Skeletal muscle satellite cell (primary cell): Measurements from ENCODE around the gene PCNA.
A peak's percentile ranks its signal among the peaks of the same experiment; 100 is the strongest.
"Not testable (repeated sequence)": the region's sequence is repeated elsewhere in the genome, so short reads cannot be mapped to it uniquely, and the experiment has no call there.

Source experiments
- H3K27me3 ChIP-seq: 2 replicates; pipeline ENCODE4 v1.7.0; 2013; ENCODE audit warnings: low read length; ENCODE audit not compliant: control insufficient read depth, insufficient read depth
- H3K36me3 ChIP-seq: 2 replicates; pipeline ENCODE4 v1.7.0; 2013; ENCODE audit warnings: mild to moderate bottlenecking, control low read depth, low read length; ENCODE audit not compliant: insufficient read depth
- H3K4me1 ChIP-seq: 2 replicates; pipeline ENCODE4 v1.7.0; 2013; ENCODE audit warnings: low read length; ENCODE audit not compliant: control insufficient read depth, insufficient read depth
- H3K4me2 ChIP-seq: 2 replicates; pipeline ENCODE4 v1.7.0; 2013; ENCODE audit warnings: mild to moderate bottlenecking, low read length
- H3K4me3 ChIP-seq: 2 replicates; pipeline ENCODE4 v1.7.0; 2013; ENCODE audit warnings: low read length
- H3K9ac ChIP-seq: 2 replicates; pipeline ENCODE4 v1.7.0; 2013; ENCODE audit warnings: mild to moderate bottlenecking, low read depth, low read length, moderate library complexity
- H3K9me3 ChIP-seq: replicated peaks from 2 replicates; pipeline ENCODE4 v1.7.0; 2013; ENCODE audit warnings: mild to moderate bottlenecking, control low read depth, low read length

Gene PCNA

GRCh38 chr20:5119143-5119434, 669 bp downstream of the PCNA start:
- Histone ChIP-seq H3K4me3 (peak overlapping the region; percentile 87), H3K4me2 (peak overlapping the region; percentile 89), H3K9ac (peak overlapping the region; percentile 85), H3K9me3 (no peaks in the 10 kb centered on the region), H3K4me1 (peaks cover 12% of the 10 kb centered on the region), H3K36me3 (peaks cover 31% of the 10 kb centered on the region), H3K27me3 (no peaks in the 10 kb centered on the region)

- H3K27me3 ChIP-seq = no peaks in the 10 kb centered on the region
- peak overlapping the region; percentile 85 for H3K9ac ChIP-seq
- H3K4me3 ChIP-seq = peak overlapping the region; percentile 87
- peaks cover 31% of the 10 kb centered on the region for H3K36me3 ChIP-seq
- H3K9me3 ChIP-seq = no peaks in the 10 kb centered on the region
- H3K4me1 ChIP-seq = peaks cover 15% of the 10 kb centered on the region
- H3K4me2 ChIP-seq = peak overlapping the region; percentile 89
These were observed 1.3 kb downstream of the PCNA start for GRCh38 chr20:5118220-5119142.

GRCh38 chr20:5116875-5117274, 2.9 kb downstream of the PCNA start:
- Histone ChIP-seq H3K9me3 (no peaks in the 10 kb centered on the region), H3K4me3 (no peak overlapping the region), H3K9ac (no peak overlapping the region), H3K27me3 (no peaks in the 10 kb centered on the region), H3K4me1 (peaks cover 17% of the 10 kb centered on the region), H3K36me3 (peaks cover 31% of the 10 kb centered on the region), H3K4me2 (no peak overlapping the region)

- no peak overlapping the region for H3K9ac ChIP-seq
- H3K27me3 ChIP-seq = no peaks in the 10 kb centered on the region
- no peak overlapping the region for H3K4me3 ChIP-seq
- H3K9me3 ChIP-seq = no peaks in the 10 kb centered on the region
- peaks cover 40% of the 10 kb centered on the region for H3K36me3 ChIP-seq
- H3K4me1 ChIP-seq = peaks cover 21% of the 10 kb centered on the region
- no peak overlapping the region for H3K4me2 ChIP-seq
These were observed 5.4 kb downstream of the PCNA start for GRCh38 chr20:5114403-5114802.

GRCh38 chr20:5113615-5113986, 6.2 kb downstream of the PCNA start:
- peaks cover 43% of the 10 kb centered on the region for H3K36me3 ChIP-seq
- peak overlapping the region; percentile 91 for H3K4me2 ChIP-seq
- peaks cover 18% of the 10 kb centered on the region for H3K4me1 ChIP-seq
- H3K27me3 ChIP-seq = no peaks in the 10 kb centered on the region
- no peaks in the 10 kb centered on the region for H3K9me3 ChIP-seq
- H3K9ac ChIP-seq = peak overlapping the region; percentile 96
- H3K4me3 ChIP-seq = peak overlapping the region; percentile 95

- H3K27me3 ChIP-seq = no peaks in the 10 kb centered on the region
- H3K4me2 ChIP-seq = no peak overlapping the region
- no peak overlapping the region for H3K4me3 ChIP-seq
- H3K4me1 ChIP-seq = peaks cover 9% of the 10 kb centered on the region
- no peak overlapping the region for H3K9ac ChIP-seq
- H3K36me3 ChIP-seq = peaks cover 43% of the 10 kb centered on the region
- no peaks in the 10 kb centered on the region for H3K9me3 ChIP-seq
These were observed 10.5 kb downstream of the PCNA start for GRCh38 chr20:5109276-5109675.

- H3K9ac ChIP-seq = no peak overlapping the region
- no peaks in the 10 kb centered on the region for H3K27me3 ChIP-seq
- no peaks in the 10 kb centered on the region for H3K9me3 ChIP-seq
- peaks cover 66% of the 10 kb centered on the region for H3K36me3 ChIP-seq
- H3K4me1 ChIP-seq = no peaks in the 10 kb centered on the region
- no peak overlapping the region for H3K4me3 ChIP-seq
- H3K4me2 ChIP-seq = no peak overlapping the region
These were observed 15.3 kb downstream of the PCNA start for GRCh38 chr20:5104479-5104878.

- Histone ChIP-seq H3K4me3 (no peak overlapping the region), H3K27me3 (no peaks in the 10 kb centered on the region), H3K9ac (no peak overlapping the region), H3K4me1 (no peaks in the 10 kb centered on the region), H3K4me2 (no peak overlapping the region), H3K36me3 (peaks cover 57% of the 10 kb centered on the region), H3K9me3 (no peaks in the 10 kb centered on the region)
These were observed 18.9 kb downstream of the PCNA start for GRCh38 chr20:5100684-5101347.

GRCh38 chr20:5099909-5100308, 19.8 kb downstream of the PCNA start:
- not testable (repeated sequence) for H3K4me3 ChIP-seq, H3K27me3 ChIP-seq, H3K9me3 ChIP-seq, H3K9ac ChIP-seq, H3K4me1 ChIP-seq, H3K4me2 ChIP-seq
- peaks cover 49% of the 10 kb centered on the region for H3K36me3 ChIP-seq

GRCh38 chr20:5099009-5099408, 20.7 kb downstream of the PCNA start:
- not testable (repeated sequence) for H3K9ac ChIP-seq, H3K4me3 ChIP-seq, H3K4me2 ChIP-seq, H3K9me3 ChIP-seq, H3K27me3 ChIP-seq, H3K4me1 ChIP-seq
- H3K36me3 ChIP-seq = peaks cover 40% of the 10 kb centered on the region

- Histone ChIP-seq H3K4me1 (no peaks in the 10 kb centered on the region), H3K27me3 (no peaks in the 10 kb centered on the region), H3K36me3 (peaks cover 20% of the 10 kb centered on the region), H3K4me2 (no peak overlapping the region), H3K4me3 (no peak overlapping the region), H3K9ac (no peak overlapping the region), H3K9me3 (no peaks in the 10 kb centered on the region)
These were observed 23.3 kb downstream of the PCNA start for GRCh38 chr20:5096463-5096862.

- no peaks in the 10 kb centered on the region for H3K4me1 ChIP-seq
- H3K4me2 ChIP-seq = no peak overlapping the region
- H3K4me3 ChIP-seq = no peak overlapping the region
- no peaks in the 10 kb centered on the region for H3K9me3 ChIP-seq
- H3K9ac ChIP-seq = no peak overlapping the region
- no peaks in the 10 kb centered on the region for H3K27me3 ChIP-seq
- peaks cover 20% of the 10 kb centered on the region for H3K36me3 ChIP-seq
These were observed 23.8 kb downstream of the PCNA start for GRCh38 chr20:5095931-5096330.
